Thyroid gland (tissue), 4 donors: ENCODE data around the gene EXT2.

Source experiments
- CTCF ChIP-seq, 6 experiments: fragments of 200-600 bp in 3 of 6; fragments of 450-650 bp in 3 of 6; sonication (generic) in 3 of 6; IDR thresholded peaks; one replicate each; pipeline ENCODE4 v1.5.1; 2016 to 2019; ENCODE audit warnings: antibody characterized with exemption in 6 of 6, mild to moderate bottlenecking in 2 of 6, inconsistent platforms in 1 of 6, moderate library complexity in 1 of 6
- POLR2A ChIP-seq, 2 donors: fragments of 450-650 bp; IDR thresholded peaks; one replicate each; pipeline ENCODE4 v1.6.1; 2017; ENCODE audit warnings: antibody characterized with exemption in 2 of 2, mild to moderate bottlenecking in 2 of 2, moderate library complexity in 1 of 2

- TF ChIP-seq CTCF (IDR thresholded peaks at IDR 0.05) (no peak), POLR2A (IDR thresholded peaks at IDR 0.05) (no peak)
Observed at GRCh38 chr11:44268614-44269080, 173.2 kb downstream of the EXT2 start.
